ENCODE results near the gene PIK3R1. TPM values are rescaled to one million over a fixed set of nuclear protein-coding genes. Genes with fewer than 3 reads are reported as not detected.

Gene PIK3R1
- total RNA-seq, 6 donors from 2014 or later, result 52.3 to 112 (median 92.5) TPM

DNA sequence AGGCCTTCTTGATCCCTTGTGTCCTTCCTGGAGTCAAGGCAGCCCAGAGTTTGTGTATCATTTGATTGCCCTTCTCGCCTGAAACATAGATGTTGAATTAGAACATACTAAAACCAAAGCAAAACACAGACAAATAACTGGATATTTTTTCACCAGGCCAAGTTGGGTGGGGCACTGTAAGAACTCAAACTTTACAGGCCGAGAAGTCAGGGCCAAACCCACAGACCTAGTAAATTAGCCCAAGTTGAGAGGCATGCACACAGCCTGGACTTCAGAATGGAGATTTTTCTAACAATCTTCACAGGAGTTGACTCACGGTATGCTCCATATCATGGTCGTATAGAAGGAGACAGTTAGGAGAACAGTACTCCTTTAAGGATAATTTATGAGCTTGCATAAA lies 121.7 kb downstream of the PIK3R1 start:
- Histone ChIP-seq H3K9me3 (no peaks in the 10 kb centered on the region), H3K27ac (no peak overlapping the region), H3K4me1 (peaks cover 0 to 1% (median 0%) of the 10 kb centered on the region in 4 donors), H3K36me3 (no peaks in the 10 kb centered on the region), H3K27me3 (no peaks in the 10 kb centered on the region), H3K4me3 (no peak overlapping the region)
- no peak for TF ChIP-seq POLR2AphosphoS5 (IDR thresholded peaks at IDR 0.05)
- TF ChIP-seq EP300 (IDR thresholded peaks at IDR 0.05), result no peak
- TF ChIP-seq POLR2A (IDR thresholded peaks at IDR 0.05), result no peak
- TF ChIP-seq, protein P1, sequence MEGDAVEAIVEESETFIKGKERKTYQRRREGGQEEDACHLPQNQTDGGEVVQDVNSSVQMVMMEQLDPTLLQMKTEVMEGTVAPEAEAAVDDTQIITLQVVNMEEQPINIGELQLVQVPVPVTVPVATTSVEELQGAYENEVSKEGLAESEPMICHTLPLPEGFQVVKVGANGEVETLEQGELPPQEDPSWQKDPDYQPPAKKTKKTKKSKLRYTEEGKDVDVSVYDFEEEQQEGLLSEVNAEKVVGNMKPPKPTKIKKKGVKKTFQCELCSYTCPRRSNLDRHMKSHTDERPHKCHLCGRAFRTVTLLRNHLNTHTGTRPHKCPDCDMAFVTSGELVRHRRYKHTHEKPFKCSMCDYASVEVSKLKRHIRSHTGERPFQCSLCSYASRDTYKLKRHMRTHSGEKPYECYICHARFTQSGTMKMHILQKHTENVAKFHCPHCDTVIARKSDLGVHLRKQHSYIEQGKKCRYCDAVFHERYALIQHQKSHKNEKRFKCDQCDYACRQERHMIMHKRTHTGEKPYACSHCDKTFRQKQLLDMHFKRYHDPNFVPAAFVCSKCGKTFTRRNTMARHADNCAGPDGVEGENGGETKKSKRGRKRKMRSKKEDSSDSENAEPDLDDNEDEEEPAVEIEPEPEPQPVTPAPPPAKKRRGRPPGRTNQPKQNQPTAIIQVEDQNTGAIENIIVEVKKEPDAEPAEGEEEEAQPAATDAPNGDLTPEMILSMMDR (IDR thresholded peaks at IDR 0.05), result no peak
- no peak for DNase-seq
- 94 to 95% methylated on average over 4 of the region's 4 CpGs for WGBS, 2 donors
- ATAC-seq (ENCODE audit: low FRiP score in 2 of 2), result peak in 1 of 2 donors; percentile 48

DNA sequence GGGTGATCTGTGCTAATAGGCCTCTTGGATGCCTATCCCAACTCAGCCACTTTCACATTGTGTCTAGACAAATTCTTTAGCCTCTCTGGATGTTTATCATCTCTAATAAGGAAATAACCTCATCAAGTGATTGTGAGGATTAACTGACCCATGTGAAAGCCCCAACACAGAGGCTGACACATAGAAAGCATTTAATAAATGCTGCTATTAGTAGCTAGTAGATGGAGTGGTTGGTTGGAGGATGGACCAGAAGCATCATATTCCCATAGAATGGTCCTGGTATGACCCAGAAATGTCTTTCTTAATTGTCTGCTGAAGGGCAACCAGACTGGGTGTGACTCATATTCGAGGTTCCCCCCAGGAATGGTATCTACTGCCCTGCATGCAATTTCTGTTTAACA lies 124.4 kb downstream of the PIK3R1 start:
- Histone ChIP-seq H3K27ac (no peak overlapping the region), H3K36me3 (no peaks in the 10 kb centered on the region), H3K4me1 (peaks cover 4 to 12% (median 10%) of the 10 kb centered on the region in 4 donors), H3K9me3 (no peaks in the 10 kb centered on the region), H3K4me3 (no peak overlapping the region), H3K27me3 (no peaks in the 10 kb centered on the region)
- DNase-seq (no peak), ATAC-seq (ENCODE audit: low FRiP score in 2 of 2) (no peak)
- WGBS, 2 donors, result 56 to 82% methylated on average over 1 of the region's 1 CpG
- TF ChIP-seq EP300 (IDR thresholded peaks at IDR 0.05) (no peak), POLR2A (IDR thresholded peaks at IDR 0.05) (no peak), POLR2AphosphoS5 (IDR thresholded peaks at IDR 0.05) (no peak)
- TF ChIP-seq, protein P1 (IDR thresholded peaks at IDR 0.05), result no peak

DNA sequence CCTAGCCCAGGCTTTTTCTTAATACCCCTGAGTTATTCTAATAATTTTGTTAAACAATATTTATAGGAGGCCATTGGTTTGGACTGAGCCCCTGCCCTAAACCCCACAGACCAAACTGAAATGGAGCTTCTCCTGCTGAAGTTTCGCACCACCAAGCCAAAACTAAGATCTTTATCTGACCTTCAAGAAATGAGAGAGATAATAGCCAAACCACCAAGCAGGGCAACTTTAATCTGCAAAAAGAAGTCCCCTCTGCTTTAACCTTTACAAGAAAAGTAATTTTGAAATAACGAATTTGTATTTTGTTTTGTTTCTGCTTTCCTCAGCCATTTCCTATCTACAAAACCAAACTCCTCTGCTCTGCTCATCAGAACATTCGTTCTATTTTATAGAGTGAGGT lies 125.5 kb downstream of the PIK3R1 start:
- ATAC-seq (ENCODE audit: low FRiP score in 2 of 2) (no peak), DNase-seq (no peak)
- H3K36me3 ChIP-seq, result no peaks in the 10 kb centered on the region
- 76 to 86% methylated on average over 3 of the region's 3 CpGs for WGBS, 2 donors
- H3K9me3 ChIP-seq, result no peaks in the 10 kb centered on the region
- no peaks in the 10 kb centered on the region for H3K27me3 ChIP-seq
- peaks cover 4 to 12% (median 12%) of the 10 kb centered on the region in 4 donors for H3K4me1 ChIP-seq
- no peak overlapping the region for H3K4me3 ChIP-seq
- TF ChIP-seq POLR2A (IDR thresholded peaks at IDR 0.05) (no peak), EP300 (IDR thresholded peaks at IDR 0.05) (no peak), POLR2AphosphoS5 (IDR thresholded peaks at IDR 0.05) (no peak)
- TF ChIP-seq, protein P1 (IDR thresholded peaks at IDR 0.05), result no peak
- H3K27ac ChIP-seq, result no peak overlapping the region

- H3K9me3 ChIP-seq, result no peaks in the 10 kb centered on the region
- H3K4me3 ChIP-seq, result no peak overlapping the region
- WGBS, 2 donors, result 96 to 100% methylated on average over 1 of the region's 1 CpG
- peaks cover 4 to 12% (median 12%) of the 10 kb centered on the region in 4 donors for H3K4me1 ChIP-seq
- ATAC-seq (ENCODE audit: low FRiP score in 2 of 2), result no peak
- no peaks in the 10 kb centered on the region for H3K36me3 ChIP-seq
- DNase-seq, result no peak
- no peak overlapping the region for H3K27ac ChIP-seq
- TF ChIP-seq POLR2AphosphoS5 (IDR thresholded peaks at IDR 0.05) (no peak), POLR2A (IDR thresholded peaks at IDR 0.05) (no peak), EP300 (IDR thresholded peaks at IDR 0.05) (no peak)
- TF ChIP-seq, protein P1 (IDR thresholded peaks at IDR 0.05), result no peak
- H3K27me3 ChIP-seq, result no peaks in the 10 kb centered on the region
Observed at GRCh38 chr5:68342693-68343092, 127.1 kb downstream of the PIK3R1 start.

- Histone ChIP-seq H3K36me3 (no peaks in the 10 kb centered on the region), H3K4me3 (no peak overlapping the region), H3K4me1 (peaks cover 4 to 12% (median 12%) of the 10 kb centered on the region in 4 donors), H3K27ac (no peak overlapping the region), H3K9me3 (no peaks in the 10 kb centered on the region), H3K27me3 (no peaks in the 10 kb centered on the region)
- TF ChIP-seq POLR2AphosphoS5 (IDR thresholded peaks at IDR 0.05), result peak in 1 of 2 donors; percentile 33
- TF ChIP-seq POLR2A (IDR thresholded peaks at IDR 0.05), result no peak
- 82% methylated on average over 5 of the region's 5 CpGs for WGBS, 2 donors
- no peak for DNase-seq
- ATAC-seq (ENCODE audit: low FRiP score in 2 of 2), result peak in 1 of 2 donors; percentile 88
Observed at GRCh38 chr5:68343421-68343826, 127.9 kb downstream of the PIK3R1 start.
